GM18505 (cell line): Measurements from ENCODE around the gene AFF1.

Source experiments
- ATAC-seq: cut with Tn5 transposase; IDR thresholded peaks from one replicate; pipeline ENCODE4 v1.9.1; 2021; ENCODE audit not compliant: unreplicated experiment
- POLR2A ChIP-seq: IDR thresholded peaks from 4 replicates; pipeline ENCODE4 v1.6.1; 2011; ENCODE audit warnings: borderline replicate concordance; ENCODE audit not compliant: insufficient read depth, insufficient read length; ENCODE audit errors: extremely low read depth

AFF1 gene

GRCh38 chr4:87014284-87014782 lies 79.5 kb downstream of the AFF1 start:
- ATAC-seq = no peak
- no peak for TF ChIP-seq POLR2A

DNA sequence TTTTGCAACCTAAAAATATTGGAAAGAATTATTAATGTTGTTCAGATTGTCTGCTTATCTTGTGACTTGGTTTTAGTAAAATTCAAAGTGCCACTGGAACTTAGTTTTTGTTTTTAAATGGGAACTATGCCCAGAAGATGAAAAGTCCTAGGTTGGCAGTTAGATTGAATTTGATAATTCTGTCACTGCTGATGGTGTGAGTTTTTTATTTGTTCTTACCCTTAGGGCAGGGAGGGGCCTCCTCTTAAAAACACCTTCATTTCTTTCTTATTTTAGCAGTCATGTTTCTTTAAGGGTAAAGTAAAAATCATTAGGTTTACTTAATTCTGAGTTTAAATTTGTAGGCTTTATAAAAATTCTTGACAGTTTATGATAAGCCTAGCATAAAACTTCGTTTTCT lies 80.6 kb downstream of the AFF1 start:
- no peak for TF ChIP-seq POLR2A
- ATAC-seq = no peak

DNA sequence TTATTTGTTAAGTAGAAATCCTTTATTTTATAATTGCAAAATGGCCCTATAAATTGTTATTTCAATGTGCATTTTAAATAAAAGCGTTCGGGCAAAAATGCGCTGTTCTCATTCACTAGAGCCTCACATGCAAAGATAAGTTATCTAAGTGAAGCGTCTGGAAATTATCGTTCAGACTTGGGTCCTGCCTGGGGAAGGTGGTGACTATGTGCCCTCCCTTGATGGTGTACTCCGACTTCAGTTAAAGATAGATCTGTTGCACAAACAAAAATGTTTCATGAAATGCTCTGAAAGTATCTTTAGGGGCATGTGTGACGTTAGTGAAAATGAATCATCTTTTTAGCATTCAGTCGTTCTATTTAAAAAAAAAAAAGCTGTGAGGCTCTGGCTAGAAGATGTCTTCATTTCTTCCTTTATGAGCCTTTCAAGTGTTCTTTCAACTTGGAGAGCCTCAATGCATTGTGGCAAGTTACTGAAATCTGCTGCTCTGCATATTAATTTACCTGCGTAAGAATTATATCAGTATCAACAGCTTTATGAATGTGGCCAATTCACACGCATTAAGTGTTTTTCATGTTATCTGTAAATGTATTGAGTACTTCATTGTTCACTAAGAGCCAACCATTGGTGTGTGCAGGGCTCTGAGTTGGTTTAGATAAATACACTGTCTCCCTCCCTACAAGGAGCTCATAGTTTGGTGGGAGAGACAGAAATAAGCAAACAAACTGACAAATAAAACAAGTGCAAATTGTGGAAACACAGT lies 83.0 kb downstream of the AFF1 start:
- TF ChIP-seq POLR2A = no peak
- no peak for ATAC-seq

GRCh38 chr4:87018753-87019152 lies 83.9 kb downstream of the AFF1 start:
- TF ChIP-seq POLR2A = no peak
- ATAC-seq = no peak

DNA sequence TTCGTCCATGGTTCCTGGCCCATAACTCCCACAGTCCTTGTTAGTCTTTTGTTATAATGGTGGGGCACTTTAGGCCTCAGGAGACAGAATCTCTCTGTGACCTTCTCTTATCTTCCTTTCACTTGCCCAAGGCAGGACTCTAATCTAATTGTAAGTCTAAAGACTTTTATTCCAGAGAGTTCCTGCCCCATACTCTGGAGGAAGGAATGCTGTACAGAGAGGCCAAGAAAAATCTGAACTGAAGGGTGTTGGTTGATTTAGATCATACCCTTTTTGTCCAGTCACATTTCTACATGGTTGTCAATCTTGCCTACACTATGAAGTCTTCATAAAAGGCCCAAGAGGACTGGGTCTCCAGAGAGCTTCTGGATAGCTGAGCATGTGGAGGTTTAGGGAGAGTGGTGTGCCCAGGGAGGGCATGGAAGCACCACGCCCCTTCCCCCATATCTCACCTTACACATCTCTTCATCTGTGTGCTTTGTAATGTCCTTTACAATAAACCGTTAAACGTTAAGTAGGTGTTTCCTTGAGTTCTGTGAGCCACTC lies 84.5 kb downstream of the AFF1 start:
- ATAC-seq = no peak
- TF ChIP-seq POLR2A = no peak

DNA sequence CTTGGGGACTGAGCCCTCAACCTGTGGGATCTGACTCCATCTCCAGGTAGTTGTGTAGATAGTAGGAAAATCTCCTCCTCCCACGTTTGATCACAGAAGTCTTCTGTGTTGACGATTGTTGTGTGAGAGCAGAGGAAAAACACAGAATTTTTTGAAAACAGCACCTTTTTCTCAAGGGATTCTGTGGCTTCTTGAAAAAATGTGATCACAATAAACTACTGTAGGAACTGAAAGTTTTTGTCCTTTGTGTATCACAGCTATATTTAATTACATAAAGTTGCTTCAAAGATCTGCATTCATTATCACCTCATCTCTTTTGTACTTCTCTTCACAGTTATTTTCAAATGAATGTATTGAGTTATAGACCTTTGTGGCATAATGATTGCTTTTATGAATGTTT lies 85.1 kb downstream of the AFF1 start:
- TF ChIP-seq POLR2A = no peak
- no peak for ATAC-seq

- no peak for TF ChIP-seq POLR2A
- ATAC-seq = no peak
These were observed 89.4 kb downstream of the AFF1 start for GRCh38 chr4:87024201-87024600.

- no peak for TF ChIP-seq POLR2A
- no peak for ATAC-seq
These were observed 90.3 kb downstream of the AFF1 start for GRCh38 chr4:87025023-87025613.

- TF ChIP-seq POLR2A = no peak
- ATAC-seq = peak; percentile 61
These were observed 90.8 kb downstream of the AFF1 start for GRCh38 chr4:87025614-87026041.

DNA sequence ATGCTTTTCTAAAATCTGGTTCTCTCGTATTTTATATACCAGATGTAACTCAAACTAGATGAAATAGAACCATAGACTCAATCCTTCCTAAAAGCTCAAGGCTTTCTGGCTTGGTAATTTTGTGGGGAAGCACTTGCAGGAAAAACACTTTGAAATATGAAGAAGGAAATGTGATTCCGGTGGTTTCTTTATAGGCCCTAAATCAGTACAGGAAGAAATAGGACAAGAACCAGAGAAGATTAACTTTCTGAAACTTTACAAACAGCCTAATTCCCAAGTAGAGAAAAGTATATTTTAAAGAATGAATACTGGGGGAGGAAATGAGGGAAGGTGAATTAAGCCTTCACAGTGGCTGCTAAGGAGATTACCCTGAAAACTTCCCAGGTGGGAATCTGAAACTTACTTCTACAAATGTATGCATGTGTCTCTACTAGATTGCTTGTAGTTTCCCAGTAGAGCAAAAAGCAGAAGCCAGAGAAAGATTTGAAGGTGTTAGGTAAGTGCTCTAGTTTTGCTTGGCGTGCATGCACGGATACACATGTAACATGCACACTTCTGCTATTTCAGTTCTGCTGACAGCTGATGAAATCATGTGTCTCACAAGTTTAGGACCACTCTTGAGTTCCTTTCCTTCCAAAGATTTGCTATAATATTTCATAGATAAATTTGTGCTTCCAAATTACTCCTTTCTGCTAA lies 92.1 kb downstream of the AFF1 start:
- TF ChIP-seq POLR2A = no peak
- ATAC-seq = peak; percentile 86

DNA sequence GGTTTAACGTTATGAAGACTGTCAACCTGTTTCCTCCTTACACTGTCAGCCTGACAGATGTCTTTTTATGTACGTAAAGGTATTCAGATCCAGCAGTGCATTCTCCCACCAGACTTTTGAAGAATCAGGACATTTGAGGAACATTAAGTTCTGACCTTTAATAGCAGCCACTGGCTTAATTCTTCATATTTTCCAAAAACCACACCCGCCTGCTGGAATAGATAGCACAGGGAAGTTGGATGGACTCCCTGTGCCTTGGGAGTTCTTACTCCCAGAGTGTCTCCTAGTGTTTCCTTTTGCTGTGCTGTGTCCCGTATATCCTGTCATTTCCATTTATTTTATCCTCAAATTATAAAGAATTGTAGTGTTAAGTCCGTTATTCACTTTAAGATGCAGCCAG lies 94.5 kb downstream of the AFF1 start:
- ATAC-seq = no peak
- TF ChIP-seq POLR2A = no peak

GRCh38 chr4:87030124-87030523 lies 95.3 kb downstream of the AFF1 start:
- ATAC-seq = no peak
- no peak for TF ChIP-seq POLR2A

GRCh38 chr4:87030755-87031441 lies 96.1 kb downstream of the AFF1 start:
- no peak for ATAC-seq
- no peak for TF ChIP-seq POLR2A
